Hair follicle dermal papilla cell (primary cell): Measurements from ENCODE around the gene ISLR2. TPM values are rescaled to one million over a fixed set of nuclear protein-coding genes. Genes with fewer than 3 reads are reported as not detected.

Source experiments
- small RNA-seq: library from RNA; depleted of rRNA; stranded (forward); fragments of <200 nt; gene quantifications from one replicate; pipeline ENCODE3, GENCODE V24; 2012
- total RNA-seq: library from RNA; depleted of rRNA; stranded (reverse); fragments of >200 nt; gene quantifications from 2 replicates; pipeline ENCODE4 v1.2.3, GENCODE V29; 2012

ISLR2 gene
- 0.73 TPM in 1 of 2 replicates, not detected in the other for total RNA-seq

GRCh38 chr15:74130155-74130848 is at the start of gene ISLR2:
Gene ISLR2 (plus strand): TSS chr15:74130586. CDS start chr15:74132755, 2,169 bp downstream.

GRCh38 chr15:74082450-74082849 is 47.9 kb upstream of the ISLR2 start, which contains the start of gene GOLGA6A:
Gene GOLGA6A (minus strand): TSS chr15:74082550. CDS start chr15:74082509, 41 bp downstream.

GRCh38 chr15:74173380-74174218 is 43.2 kb downstream of the ISLR2 start, which contains the start of gene ISLR:
Gene ISLR (plus strand): TSS chr15:74173710. CDS start chr15:74174859, 1,149 bp downstream.

Small RNAs within 50 kb of the gene (small RNA-seq; reads per million reads assigned to genes)
- not detected for gene RF00017

Other genes starting within 250 kb of the ISLR2 start
- gene LOXL1, start 204.1 kb upstream of the ISLR2 start, total RNA-seq, result 342 and 434 TPM in 2 replicates
- gene STOML1, start 138.3 kb upstream of the ISLR2 start, total RNA-seq, result 22.6 and 32.2 TPM in 2 replicates
- 123 and 146 TPM in 2 replicates for gene PML, start 135.9 kb upstream of the ISLR2 start, total RNA-seq
- gene GOLGA6A, start 48.0 kb upstream of the ISLR2 start, total RNA-seq, result not detected in 2 replicates
- gene ISLR, start 43.1 kb downstream of the ISLR2 start, total RNA-seq, result 194 and 325 TPM in 2 replicates
- gene STRA6, start 72.2 kb downstream of the ISLR2 start, total RNA-seq, result 1.1 and 5.2 TPM in 2 replicates
- not detected in 2 replicates for gene CCDC33, start 105.7 kb downstream of the ISLR2 start, total RNA-seq
- gene CYP11A1, start 237.1 kb downstream of the ISLR2 start, total RNA-seq, result 0.36 and 0.81 TPM in 2 replicates